GM19467 (cell line): ENCODE data around the gene DNMT3B.
A peak's percentile ranks its signal among the peaks of the same experiment; 100 is the strongest.
"Not testable (repeated sequence)": the region's sequence is repeated elsewhere in the genome, so short reads cannot be mapped to it uniquely, and the experiment has no call there.

Experiments used
- ATAC-seq: cut with Tn5 transposase; IDR thresholded peaks from one replicate; pipeline ENCODE4 v1.9.1; 2021; ENCODE audit warnings: mild to moderate bottlenecking, moderate library complexity; ENCODE audit not compliant: unreplicated experiment

DNMT3B gene

DNA sequence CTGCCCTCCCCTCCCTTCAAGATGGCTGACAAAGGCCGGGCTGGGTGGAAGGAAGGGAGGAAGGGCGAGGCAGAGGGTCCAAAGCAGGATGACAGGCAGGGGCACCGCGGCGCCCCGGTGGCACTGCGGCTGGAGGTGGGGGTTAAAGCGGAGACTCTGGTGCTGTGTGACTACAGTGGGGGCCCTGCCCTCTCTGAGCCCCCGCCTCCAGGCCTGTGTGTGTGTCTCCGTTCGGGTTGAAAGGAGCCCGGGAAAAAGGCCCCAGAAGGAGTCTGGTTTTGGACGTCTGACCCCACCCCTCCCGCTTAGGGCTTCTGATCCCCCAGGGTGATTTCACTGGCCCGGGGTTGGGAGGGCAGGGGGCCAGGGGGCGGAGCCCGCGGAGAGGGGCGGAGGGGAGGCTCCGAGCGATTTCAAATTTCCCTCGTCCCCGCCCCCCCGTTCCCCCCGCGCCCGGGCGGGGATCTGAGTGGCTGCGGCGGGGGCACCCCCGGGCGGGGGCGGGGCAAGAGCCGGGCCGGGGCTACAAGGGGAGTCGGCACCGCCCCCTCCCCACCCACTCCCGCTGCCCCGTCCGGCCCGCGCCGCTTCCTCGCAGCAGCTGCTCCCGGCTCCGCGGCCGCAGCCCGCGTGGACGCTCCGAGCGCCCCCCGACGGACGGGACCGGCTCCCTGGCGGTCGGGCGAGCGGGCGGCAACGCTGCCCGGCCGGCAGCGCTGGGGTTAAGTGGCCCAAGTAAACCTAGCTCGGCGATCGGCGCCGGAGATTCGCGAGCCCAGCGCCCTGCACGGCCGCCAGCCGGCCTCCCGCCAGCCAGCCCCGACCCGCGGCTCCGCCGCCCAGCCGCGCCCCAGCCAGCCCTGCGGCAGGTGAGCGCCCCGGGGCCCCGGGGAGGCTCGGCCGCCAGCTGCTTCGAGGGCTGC is at the start of gene DNMT3B:
TSS of gene DNMT3B (plus strand) at position 555 of the 923 bp plus-strand sequence. CDS start 17,939 bp downstream, outside the sequence.
- peak; percentile 56 for ATAC-seq

GRCh38 chr20:32718749-32719348 is 43.3 kb upstream of the DNMT3B start:
- no peak for ATAC-seq

DNA sequence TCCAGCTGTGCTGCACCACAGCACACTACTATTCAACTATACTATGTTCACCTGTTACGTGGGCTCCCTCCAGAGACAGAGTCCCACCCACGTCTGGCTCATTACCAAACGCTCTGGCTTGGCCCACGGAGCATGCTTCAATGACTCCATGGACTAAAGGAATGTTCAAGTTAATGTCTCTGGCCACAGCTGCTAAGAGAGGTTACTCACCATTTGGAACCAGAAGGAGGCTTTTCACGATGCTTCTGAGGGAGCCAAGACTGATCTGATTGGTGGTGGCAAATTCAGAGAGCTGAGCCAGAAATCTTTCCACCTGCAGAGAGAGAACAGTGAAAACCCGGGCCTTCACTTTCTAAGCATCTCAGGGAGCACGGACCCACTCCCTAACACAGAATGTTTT is 34.5 kb upstream of the DNMT3B start:
- no peak for ATAC-seq

DNA sequence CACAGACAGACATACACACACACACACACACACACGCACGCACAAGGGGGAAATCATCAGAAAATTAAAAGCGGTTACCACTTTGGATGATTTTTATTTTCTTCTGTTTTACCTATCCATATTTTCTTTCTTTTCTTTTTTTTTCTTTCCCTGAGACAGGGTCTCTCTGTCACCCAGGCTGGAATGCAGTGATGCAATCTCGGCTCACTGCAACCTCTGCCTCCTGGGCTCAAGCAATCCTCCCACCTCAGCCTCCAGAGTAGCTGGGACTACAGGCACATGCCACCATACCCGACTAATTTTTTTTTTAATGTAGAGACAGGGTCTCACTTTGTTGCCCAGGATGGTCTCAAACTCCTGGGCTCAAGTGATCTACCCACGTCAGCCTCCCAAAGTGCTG is 33.8 kb upstream of the DNMT3B start:
- ATAC-seq, result not testable (repeated sequence)

DNA sequence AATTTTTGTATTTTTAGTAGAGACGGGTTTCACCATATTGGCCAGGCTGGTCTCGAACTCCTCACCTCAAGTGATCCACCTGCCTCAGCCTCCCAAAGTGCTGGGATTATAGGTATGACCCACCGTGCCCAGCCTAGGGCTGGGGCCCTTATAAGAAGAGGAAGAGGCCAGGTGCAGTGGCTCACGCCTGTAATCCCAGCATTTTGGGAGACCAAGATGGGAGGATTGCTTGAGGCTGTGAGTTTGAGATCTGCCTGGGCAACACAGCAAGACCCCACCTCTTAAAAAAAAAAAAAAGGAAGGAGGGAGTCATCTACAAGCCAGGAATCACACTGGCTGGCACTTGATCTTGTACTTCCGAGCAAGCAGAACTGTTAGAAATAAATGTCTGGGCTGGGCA is 32.9 kb upstream of the DNMT3B start:
- ATAC-seq, result not testable (repeated sequence)

GRCh38 chr20:32731882-32732266 is 30.3 kb upstream of the DNMT3B start:
- no peak for ATAC-seq

DNA sequence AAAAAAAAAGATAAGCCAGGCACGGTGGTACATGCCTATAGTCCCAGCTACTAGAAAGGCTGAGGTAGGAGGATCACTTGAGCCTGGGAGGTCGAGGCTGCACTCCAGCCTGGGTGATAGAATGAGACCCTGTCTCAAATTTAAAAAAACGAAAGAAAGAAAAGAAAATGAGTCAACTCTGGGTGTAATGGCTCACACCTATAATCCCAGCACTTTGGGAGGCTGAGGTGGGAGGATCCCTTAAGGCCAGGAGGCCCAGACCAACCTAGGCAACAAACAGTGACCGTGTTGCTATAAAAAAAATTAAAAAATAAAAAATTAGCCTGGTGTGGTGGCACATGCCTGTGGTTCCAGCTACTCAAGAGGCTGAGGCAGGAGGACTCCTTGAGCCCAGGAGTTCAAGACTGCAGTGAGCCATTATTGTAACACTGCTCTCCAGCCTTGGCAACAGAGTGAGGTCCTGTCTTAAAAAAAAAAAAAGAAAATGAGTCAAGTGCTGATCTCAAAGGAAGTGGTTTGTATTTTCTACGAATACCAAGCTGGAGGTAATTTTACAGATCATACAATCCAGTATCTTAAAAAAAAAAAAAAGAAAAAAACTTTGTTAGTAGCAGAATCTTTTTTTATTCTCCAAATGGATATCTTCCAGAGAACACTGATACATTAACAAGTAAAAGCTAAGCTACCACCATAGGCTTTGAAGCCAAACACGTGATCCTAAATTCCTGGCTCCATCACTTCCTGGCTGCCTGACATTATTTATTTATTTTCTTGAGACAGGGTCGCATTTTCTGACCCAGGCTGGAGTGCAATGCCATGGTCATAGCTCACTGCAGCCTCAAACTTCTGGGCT is 24.6 kb upstream of the DNMT3B start:
- ATAC-seq, result no peak

GRCh38 chr20:32741151-32741550 is 21.0 kb upstream of the DNMT3B start:
- no peak for ATAC-seq

GRCh38 chr20:32742322-32743236 is 19.6 kb upstream of the DNMT3B start:
- ATAC-seq, result no peak

DNA sequence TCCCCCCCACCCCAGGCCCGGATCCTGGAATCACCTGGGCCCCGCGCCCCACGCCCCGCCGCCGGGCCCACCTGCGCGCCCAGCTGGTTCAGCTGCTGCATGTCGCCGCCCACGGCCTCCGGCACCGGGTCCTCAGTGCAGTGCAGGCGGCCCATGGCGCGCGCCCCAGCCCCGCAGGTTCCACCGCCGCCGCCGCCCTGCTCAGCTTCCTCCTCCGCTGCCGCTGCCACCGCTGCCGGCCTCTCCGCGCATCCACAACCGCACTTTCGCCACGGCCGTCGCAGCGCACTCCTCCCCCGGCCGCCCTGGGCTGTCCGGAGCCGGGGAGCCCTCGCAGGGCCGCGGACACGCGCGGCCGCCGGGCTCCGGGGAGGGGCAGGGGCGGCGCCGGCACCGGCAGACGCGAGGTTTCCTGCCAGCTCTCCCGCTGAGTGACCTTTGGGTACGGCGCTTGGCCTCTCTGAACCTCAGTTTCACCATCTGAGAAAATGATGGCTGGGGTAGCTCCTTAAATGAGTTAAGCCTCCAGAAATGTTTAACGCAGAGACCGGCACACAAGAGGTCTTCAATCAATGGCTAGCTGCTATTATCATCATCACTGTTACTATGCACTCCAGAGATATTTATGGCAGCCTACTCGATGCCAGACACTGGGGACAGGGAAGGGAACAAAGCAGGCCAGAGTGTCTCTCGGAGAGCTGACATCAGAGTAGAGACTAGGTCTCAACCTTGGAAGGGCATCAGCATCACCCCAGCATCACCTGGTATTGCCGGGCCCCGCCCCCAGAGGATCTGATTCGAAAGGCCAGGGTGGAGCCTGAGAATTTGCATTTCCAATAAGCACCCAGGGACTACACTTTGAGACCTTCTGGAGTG is 18.7 kb upstream of the DNMT3B start, which contains the start of gene COMMD7:
TSS of gene COMMD7 (minus strand) at position 231 of the 876 bp plus-strand sequence. CDS start at position 155, 76 bp downstream.
- no peak for ATAC-seq

DNA sequence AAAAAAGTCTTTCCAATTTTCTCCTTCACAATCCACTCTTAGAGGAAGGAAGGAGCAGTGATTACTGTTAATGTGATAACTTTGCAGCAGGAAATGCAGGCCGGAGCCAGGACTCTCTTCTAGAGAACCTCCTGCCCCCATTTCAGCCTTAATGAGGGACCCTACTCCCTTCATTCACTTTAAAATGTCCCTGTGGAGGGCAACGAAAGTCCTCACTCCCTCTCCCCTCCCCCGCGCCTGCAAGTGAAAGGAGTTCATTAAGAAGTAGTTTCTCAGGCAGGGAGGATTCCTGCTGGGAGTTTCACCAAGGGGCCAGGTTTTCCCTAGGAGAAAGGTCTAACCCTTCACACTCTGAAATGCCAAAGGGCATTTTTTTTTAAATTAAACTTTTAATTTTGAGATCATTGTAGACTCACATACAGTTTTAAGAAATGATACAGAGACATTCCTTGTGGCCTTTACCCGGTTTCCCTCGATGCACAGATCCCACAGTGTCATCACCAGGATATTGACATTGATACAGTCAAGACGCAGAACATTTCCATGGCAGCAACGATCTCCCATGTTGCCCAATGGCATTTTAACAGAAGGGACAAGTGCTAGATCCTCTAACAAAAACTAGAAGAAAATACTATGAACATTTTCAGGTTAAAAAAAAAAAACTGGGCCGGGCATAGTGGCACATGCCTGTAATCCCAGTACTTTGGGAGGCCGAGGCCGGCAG is 12.1 kb upstream of the DNMT3B start:
- no peak for ATAC-seq

GRCh38 chr20:32751293-32751692 is 10.9 kb upstream of the DNMT3B start:
- ATAC-seq, result no peak

DNA sequence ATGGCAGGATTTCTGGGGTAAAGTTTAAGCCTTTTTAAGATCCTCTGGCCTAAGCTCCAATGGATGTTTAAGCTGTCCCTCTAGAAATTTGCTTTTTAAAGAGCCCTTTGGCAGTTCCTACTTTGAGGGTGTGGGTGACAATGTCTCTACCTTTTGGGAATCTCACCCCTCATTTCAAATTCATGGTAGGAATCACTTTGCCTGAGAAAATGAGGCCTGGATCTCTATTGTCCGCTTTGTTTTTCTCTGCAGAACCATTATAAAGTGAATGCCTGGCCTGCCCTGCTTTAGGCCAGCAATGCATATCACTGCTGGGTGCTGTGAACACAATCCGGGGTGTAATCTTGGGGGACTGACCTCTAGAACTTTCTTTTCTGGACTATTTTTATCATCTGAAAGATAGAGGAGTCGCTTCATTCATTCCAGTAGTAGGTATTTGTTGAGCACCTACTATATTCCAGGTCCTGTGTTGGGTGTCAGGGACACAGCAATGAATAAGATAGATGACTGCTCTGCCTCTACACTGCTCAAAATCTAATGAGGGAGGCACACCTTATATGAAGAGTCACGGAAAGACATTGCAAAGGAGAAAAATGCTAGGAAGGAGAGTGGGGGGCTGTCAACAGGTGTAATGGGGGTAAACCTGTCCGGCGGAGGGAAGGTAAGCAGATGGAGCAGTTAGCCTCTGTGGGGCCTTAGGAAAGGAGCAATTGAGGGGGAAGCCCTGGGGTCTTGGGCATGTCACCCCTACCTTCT is 10.3 kb upstream of the DNMT3B start:
- no peak for ATAC-seq

DNA sequence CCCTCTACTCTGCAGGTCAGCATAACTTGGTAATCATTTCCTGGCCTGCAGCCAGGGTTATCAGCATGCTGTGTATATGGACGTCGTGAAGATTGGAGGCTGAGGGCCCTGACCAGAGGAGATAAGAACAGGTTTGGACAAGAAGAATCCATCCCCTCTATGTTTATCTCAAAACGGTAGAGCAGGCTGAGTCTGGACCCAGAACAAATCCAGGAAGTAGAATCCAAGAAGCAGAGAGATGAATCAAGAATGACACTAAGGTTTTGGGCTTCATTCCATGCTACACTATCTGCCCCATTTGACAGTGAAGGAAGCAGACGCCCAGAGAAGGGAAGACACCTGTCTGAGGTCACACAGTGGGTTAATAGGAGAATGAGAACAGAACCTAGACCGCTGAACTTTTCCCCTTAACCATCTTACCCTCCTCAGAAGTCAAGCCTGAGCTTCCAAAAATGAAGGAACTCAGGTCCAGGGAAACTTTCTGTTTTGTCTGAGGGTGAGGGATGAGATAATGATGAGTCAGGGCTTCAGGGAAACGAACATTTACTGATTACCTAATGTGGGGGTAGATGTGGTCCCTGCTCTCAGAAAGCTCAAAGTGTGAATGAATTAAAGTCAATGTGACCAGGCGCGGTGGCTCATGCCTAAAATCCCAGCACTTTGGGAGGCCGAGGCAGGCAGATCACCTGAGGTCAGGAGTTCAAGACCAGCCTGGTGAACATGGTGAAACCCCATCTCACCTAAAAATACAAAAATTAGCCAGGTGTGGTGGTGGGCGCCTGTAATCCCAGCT is 9.5 kb upstream of the DNMT3B start:
- no peak for ATAC-seq

DNA sequence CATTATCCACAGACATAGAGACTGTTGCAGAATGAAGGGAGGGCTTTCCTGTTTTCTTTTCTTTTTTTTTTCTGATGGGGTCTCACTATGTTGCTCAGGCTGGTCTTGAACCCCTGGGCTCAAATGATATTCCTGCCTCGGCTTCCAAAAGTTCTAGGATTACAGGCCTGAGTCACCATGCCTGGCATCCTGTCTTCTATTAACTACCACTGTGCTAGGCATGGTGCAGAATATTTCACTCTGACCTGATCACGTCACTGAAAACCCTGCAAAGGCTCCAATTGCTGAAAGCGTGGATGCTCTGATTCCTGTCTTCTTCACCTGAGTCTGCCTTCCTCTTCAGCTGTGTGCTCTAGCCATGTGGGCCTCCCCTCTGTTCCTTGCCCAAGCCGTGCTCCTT is 8.5 kb upstream of the DNMT3B start:
- no peak for ATAC-seq

- ATAC-seq, result no peak
Measured at GRCh38 chr20:32756156-32756555, 6.0 kb upstream of the DNMT3B start.

DNA sequence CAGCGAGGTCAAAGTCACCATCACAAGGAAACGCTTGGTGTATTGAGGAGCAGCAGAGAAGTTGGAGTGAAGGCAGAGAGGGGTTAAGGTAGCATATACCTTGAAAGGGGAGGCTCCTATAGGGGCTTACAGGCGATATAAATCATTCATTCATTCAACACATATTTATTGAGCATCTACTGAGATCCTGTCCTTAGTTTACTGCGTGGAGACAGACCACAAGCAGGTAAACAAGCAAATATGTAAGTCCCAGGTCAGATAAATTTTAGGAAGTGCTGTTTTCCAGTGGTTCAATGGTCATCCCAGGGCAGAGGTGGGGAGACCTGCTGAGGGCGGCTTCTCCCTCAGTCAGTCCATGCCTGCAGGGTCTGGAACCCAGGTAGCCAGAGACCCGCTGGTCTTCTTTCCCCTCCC is 761 bp upstream of the DNMT3B start:
- no peak for ATAC-seq
